Epithelial cell of esophagus (primary cell): ENCODE measurements around the gene PPP1R18.
A peak's percentile ranks its signal among the peaks of the same experiment; 100 is the strongest.

Source experiments
- DNase-seq: peaks from one replicate; pipeline ENCODE4 v3.0.0; 2010; ENCODE audit warnings: low read depth
- H3K4me3 ChIP-seq: 2 replicates; pipeline ENCODE4 v1.5.1; 2011; ENCODE audit warnings: mild to moderate bottlenecking, low read length, control low read depth
- CTCF ChIP-seq: IDR thresholded peaks from 2 replicates; pipeline ENCODE4 v1.5.1; 2011; ENCODE audit warnings: low read depth, mild to moderate bottlenecking, low read length, control low read depth, inconsistent platforms; ENCODE audit not compliant: insufficient read depth; ENCODE audit errors: missing control alignments

PPP1R18 gene

GRCh38 chr6:30646450-30647241 is 39.8 kb downstream of the PPP1R18 start, which contains the start of gene C6orf136:
C6orf136 (plus strand) TSS chr6:30647133; CDS start chr6:30647232, 99 bp downstream.
- no peak for TF ChIP-seq CTCF
- peak within 1 kb of the TSS; percentile 71 for H3K4me3 ChIP-seq
- peak; percentile 93 for DNase-seq

DNA sequence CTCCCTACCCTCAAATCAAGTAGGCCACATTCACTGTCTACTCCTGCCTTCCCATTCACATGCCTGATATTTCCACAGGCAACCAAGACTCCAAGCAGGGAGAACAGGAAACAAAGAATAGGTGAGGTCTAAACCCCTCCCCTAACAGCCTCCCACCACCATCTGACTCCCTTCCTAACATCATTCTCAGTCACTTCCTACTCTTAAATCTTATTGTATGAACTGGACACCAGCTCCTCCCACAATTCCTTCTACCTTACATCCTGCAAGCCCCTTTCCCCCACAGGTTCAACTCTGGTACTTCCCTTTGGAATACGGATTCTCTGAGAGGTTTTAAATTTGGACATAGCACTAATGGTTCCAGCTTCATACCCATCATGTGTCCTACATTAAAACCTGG is 40.5 kb downstream of the PPP1R18 start:
- TF ChIP-seq CTCF: no peak
- DNase-seq: no peak
- H3K4me3 ChIP-seq: no peak overlapping the region

GRCh38 chr6:30644769-30645168 is 41.7 kb downstream of the PPP1R18 start:
- no peak for DNase-seq
- no peak overlapping the region for H3K4me3 ChIP-seq
- TF ChIP-seq CTCF: no peak

- H3K4me3 ChIP-seq: no peak overlapping the region
- no peak for TF ChIP-seq CTCF
- no peak for DNase-seq
Observed at GRCh38 chr6:30643656-30644055, 42.8 kb downstream of the PPP1R18 start.

- no peak for TF ChIP-seq CTCF
- H3K4me3 ChIP-seq: no peak overlapping the region
- no peak for DNase-seq
Observed at GRCh38 chr6:30641048-30641447, 45.4 kb downstream of the PPP1R18 start.

DNA sequence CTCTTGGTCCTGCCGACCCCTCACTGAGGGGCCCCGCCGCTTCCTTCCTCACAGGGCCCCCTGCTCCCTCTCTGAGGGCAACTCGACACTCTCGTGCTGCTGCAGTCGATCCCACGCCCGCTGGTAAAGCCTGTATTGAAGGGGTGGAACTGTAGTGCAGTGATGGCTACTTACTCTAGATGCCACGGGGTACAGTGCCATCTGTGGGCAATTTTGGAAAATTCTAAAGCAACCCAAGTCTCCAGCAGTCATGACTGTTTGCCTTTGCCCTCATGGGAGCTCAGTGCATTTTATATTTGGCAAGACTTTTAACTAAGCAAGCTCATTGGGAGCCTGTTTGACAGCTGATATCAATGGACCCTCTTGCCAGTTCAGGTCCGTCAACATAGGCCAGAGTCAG is 46.0 kb downstream of the PPP1R18 start:
- DNase-seq: no peak
- H3K4me3 ChIP-seq: no peak overlapping the region
- peak; percentile 1 for TF ChIP-seq CTCF

- no peak for TF ChIP-seq CTCF
- no peak for DNase-seq
- H3K4me3 ChIP-seq: no peak overlapping the region
Observed at GRCh38 chr6:30635834-30636233, 50.6 kb downstream of the PPP1R18 start.
